GM21423 (cell line): ENCODE measurements around the gene ARHGEF18.

Source experiments
- ATAC-seq: cut with Tn5 transposase; IDR thresholded peaks from one replicate; pipeline ENCODE4 v1.9.1; 2021; ENCODE audit warnings: mild to moderate bottlenecking, moderate library complexity; ENCODE audit not compliant: unreplicated experiment

The ARHGEF18 gene

GRCh38 chr19:7382694-7383093, 34.0 kb downstream of the ARHGEF18 start:
- no peak for ATAC-seq

GRCh38 chr19:7383284-7383683, 34.5 kb downstream of the ARHGEF18 start:
- ATAC-seq = no peak

- ATAC-seq = no peak
These were observed 36.3 kb downstream of the ARHGEF18 start for GRCh38 chr19:7385062-7385461.

GRCh38 chr19:7386308-7386707, 37.6 kb downstream of the ARHGEF18 start:
- no peak for ATAC-seq

GRCh38 chr19:7386769-7387168, 38.0 kb downstream of the ARHGEF18 start:
- no peak for ATAC-seq

GRCh38 chr19:7391218-7391670, 42.5 kb downstream of the ARHGEF18 start:
- ATAC-seq = no peak

- ATAC-seq = no peak
These were observed 44.7 kb downstream of the ARHGEF18 start for GRCh38 chr19:7393459-7393858.

- ATAC-seq = no peak
These were observed 45.4 kb downstream of the ARHGEF18 start for GRCh38 chr19:7393939-7394730.

- peak; percentile 73 for ATAC-seq
These were observed 46.1 kb downstream of the ARHGEF18 start for GRCh38 chr19:7394731-7395359.

GRCh38 chr19:7395360-7396066, 46.8 kb downstream of the ARHGEF18 start:
- ATAC-seq = peak; percentile 25

GRCh38 chr19:7397687-7398086, 49.0 kb downstream of the ARHGEF18 start:
- ATAC-seq = no peak
